GM19455 (cell line): ENCODE measurements around the gene BRICD5.
"Not testable (repeated sequence)": the region's sequence is repeated elsewhere in the genome, so short reads cannot be mapped to it uniquely, and the experiment has no call there.

Experiments
- ATAC-seq: cut with Tn5 transposase; IDR thresholded peaks from one replicate; pipeline ENCODE4 v1.9.1; 2021; ENCODE audit not compliant: unreplicated experiment

Gene BRICD5

GRCh38 chr16:2210386-2211365 lies at the start of gene BRICD5:
TSS of gene BRICD5 (minus strand) at chr16:2210863. CDS start at chr16:2210833, 30 bp downstream.
- no peak for ATAC-seq

DNA sequence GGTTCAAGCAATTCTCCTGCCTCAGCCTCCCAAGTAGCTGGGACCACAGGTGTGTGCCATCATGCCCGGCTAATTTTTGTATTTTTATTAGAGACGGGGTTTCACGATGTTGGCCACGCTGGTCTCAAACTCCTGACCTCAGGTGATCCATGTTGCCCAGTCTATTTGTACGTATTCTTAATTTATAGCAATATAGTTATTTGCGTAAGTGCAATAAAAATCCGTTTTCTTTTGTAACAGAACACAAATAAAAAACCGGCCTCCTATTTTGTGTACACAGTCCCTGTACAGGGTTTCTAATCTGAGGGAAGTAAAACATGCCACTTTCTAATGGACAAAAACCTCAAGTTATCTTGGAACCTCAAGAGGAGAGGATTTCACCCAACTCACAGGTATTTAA lies 49.6 kb upstream of the BRICD5 start:
- ATAC-seq, result no peak

DNA sequence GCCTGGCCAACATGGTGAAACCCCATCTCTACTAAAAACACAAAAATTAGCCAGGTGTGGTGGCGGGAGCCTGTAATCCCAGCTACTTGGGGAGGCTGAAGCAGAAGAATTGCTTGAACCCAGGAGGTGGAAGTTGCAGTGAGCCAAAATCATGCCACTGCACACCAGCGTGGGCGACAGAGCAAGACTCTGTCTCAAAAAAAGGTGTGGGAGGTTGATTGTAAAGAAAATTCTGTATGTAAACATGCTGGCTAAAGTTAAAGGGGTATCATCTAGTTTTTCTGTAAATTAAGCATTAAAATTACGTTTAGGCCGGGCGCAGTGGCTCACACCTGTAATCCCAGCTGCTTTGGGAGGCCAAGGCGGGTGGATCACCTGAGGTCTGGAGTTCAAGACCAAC lies 47.9 kb upstream of the BRICD5 start:
- not testable (repeated sequence) for ATAC-seq

DNA sequence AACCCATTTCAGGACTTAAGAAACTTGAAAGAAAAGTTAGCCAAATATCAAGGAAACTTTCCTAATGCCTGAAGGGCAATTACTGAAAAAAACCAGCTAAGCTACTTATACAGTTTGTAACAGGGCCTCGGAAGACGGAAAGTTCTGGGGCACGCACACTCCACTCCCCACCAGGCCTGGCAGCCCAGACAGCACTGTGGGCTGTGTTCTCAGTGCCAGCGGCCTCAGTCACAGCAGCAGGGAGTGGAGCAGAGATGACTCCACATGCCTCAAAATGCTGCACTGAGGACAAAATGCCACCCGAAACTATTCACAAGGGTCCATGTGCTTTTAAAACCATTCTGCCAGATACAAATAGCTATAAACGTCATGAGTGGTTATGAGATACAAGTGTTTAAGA lies 47.1 kb upstream of the BRICD5 start:
- ATAC-seq, result no peak

- no peak for ATAC-seq
Measured at GRCh38 chr16:2256531-2257140, 46.0 kb upstream of the BRICD5 start.

- ATAC-seq, result no peak
Measured at GRCh38 chr16:2253293-2253692, 42.6 kb upstream of the BRICD5 start.

DNA sequence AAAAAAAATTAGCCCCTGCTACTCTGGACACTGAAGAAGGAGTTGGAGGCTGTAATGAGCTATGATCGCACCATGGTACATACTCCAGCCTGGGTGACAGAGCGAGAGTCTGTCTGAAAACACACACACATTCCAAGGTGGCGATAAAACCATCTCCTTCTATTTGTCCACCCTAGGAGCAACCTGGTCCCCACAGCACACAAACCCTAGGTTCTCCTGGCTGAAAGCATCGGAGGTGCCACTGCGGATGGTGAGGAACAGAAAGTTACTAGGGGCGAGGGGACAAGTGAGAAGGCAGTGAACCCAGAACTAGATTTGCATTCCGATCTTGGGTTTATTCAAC lies 42.1 kb upstream of the BRICD5 start:
- ATAC-seq, result no peak

GRCh38 chr16:2251296-2252111 lies 40.8 kb upstream of the BRICD5 start, which contains the start of gene ECI1:
TSS of gene ECI1 (minus strand) at chr16:2251587. CDS start at chr16:2251566, 21 bp downstream.
- ATAC-seq, result peak; percentile 89

DNA sequence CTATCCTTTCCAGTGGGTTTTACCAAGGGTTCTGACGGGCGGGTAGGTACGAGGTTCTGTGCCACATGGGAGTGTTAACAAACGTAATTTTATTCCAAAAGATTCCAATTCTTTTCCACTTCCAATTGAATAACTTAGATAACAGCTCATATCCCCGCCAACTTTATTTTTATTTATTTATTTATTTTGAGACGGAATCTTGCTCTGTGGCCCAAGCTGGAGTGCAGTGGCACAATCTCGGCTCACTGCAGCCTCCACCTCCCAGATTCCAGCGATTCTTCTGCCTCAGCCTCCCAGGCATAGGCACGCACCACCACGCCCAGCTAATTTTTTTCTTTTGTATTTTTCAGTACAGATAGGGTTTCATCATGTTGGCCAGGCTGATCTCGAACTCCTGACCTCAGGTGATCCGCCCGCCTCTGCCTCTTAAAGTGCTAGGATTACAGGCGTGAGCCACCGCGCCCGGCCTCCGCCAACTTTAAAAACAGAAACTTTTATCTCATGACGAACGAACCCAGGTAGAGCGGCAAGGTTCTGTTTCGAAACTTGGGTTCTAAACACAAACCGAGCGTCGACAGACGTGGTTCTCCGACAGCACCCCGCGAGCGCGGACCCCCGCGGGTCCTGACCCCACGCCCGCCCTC lies 40.1 kb upstream of the BRICD5 start:
- ATAC-seq, result no peak

DNA sequence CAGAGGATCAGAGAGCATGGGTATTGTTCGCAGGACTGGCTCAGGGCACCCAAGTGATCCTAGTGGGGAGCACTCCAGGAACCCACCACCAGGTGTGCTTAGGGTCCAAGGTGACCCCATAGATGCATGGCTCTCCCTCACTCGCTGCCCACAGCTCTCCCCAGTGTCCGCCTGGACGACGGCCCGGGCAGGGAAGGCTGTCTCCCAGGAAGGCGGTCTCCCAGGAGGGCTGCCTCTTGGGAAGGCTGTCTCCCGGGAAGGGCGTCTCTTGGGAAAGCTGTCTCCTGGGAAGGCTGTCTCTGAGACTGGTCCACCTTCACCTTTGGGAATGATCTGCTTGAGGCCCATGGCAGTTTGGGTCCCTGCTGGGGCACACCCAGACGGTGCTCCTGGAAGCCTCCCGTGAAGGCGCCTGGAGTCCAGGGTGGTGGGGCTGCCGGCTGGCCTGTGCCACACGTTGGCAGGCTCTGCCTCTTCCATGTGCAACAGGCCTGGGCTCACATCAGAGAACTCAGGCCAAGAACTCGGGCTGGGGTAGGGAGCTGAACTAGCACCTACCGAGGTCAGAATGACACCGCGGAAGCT lies 35.7 kb upstream of the BRICD5 start:
- no peak for ATAC-seq

- no peak for ATAC-seq
Measured at GRCh38 chr16:2244926-2245795, 34.5 kb upstream of the BRICD5 start.

DNA sequence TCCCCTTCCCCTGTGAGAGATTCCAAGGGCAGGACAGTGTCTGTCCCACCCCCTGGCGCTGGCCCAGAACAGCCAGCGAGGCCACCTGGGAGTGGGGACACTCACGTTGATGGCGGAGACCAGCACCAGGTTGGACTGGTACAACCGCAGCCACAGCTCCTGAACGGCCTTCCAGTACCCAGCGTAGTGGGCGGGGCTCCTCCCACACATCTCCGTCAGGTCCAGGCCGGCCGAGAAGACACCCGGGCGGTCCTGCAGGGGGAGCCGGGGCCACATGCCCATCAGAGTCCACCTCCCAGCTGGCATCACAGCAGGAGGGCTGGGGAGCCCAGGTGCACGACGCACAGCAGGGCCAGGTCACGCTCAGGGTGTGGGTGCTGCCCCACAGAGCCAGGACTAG lies 33.6 kb upstream of the BRICD5 start:
- no peak for ATAC-seq

DNA sequence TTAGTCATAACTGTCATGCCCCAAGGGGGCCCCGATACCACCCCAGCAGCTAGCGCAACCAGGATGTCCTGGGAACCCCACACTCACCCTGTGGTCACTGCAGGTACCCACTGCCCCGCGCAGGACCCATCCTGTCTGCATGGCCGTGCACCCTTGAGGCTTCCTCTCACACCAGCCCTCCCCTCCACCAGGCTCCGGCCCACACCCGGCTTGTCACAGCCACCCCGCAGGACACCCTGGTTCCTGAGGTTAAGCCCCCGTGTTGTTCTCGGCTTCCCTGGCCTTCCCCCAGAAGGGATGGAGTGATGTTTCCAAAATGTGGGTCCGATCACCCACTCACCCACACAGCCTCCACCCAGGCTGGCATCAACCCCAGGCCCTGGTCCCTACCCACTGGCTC lies 33.1 kb upstream of the BRICD5 start:
- ATAC-seq, result no peak

DNA sequence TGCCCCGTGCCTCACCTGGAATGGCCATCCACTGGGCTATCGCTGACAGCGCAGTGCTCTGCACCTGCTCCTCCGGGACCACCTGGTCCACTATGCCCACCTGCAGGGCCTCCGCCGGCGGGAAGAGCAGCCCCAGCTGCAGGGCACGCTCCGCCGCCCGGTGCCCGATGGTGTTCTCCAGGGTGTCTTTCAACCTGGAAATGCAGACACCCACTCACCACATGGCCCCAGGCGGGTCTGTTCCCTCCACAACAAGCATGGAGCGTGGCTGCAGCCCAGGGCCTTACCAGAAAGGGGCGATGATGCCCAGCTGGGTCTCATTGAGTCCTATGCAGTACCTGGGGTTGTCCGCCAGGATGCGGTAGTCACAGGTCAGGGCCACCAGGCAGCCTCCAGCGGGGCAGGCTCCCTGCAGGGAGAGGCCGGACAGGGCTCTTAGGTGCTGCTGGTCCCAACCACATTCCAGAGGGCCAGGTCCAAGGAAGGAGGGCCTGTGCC lies 32.4 kb upstream of the BRICD5 start:
- ATAC-seq, result no peak

DNA sequence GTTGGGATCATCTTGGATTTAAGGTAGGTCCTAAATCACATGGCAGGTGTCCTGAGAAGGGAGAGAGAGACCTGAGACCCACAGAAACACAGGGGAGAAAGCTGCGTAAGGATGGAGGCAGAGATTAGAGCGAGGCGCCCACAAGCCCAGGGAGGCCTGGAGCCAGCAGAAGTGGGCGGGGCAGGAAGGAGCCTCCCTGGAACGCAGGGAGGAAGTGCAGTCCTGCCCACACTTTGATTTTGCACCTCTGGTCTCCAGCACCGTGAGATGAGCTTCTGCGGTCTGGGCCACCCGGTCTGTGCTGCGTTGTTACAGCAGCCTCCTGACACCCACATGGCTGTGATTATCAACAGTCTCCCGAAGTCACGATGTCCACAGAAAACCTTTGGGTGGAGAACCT lies 31.9 kb upstream of the BRICD5 start:
- ATAC-seq, result no peak

GRCh38 chr16:2240331-2240730 lies 29.7 kb upstream of the BRICD5 start:
- ATAC-seq, result not testable (repeated sequence)

- no peak for ATAC-seq
Measured at GRCh38 chr16:2238838-2239675, 28.4 kb upstream of the BRICD5 start.

GRCh38 chr16:2238150-2238837 lies 27.6 kb upstream of the BRICD5 start:
- ATAC-seq, result no peak
